ENCODE results near the gene ECHS1.

ECHS1 gene

DNA sequence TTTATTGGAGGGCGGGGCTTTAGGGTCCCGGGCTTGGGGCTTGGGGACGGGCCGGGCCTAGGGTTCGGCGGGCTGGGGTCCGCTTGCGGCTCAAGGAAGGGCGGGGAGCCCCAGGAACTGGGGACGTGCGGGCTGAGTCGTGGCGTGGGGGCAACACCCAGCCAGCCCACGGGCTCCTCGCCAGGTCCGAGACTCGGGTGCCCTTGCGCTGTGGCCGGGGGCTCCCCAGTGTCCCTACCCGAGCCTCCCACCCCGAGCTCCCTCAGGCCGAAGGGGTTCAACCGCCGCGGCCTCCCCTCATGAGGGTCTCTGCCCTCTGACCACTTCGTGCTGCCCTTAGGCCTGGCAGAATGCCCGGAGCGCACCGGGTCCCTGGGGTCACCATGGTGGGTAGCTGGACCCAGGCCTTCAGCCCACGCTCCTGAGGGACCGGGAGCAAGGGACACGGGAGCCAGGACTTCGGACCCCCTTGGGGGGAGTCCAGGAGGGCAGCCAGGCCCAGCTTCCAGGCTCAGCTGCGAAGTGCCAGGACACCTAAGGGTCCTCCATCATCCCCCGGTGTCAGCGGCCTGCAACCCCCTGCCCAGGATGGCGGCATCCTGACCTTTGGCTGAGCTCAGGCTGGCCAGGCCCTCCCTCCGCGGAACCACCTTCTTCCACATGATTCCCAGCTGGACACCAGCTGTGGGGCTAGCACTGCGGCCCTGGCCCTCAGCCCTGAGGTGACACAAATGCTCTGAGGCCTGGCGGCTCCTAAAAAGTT is 14.8 kb downstream of the ECHS1 start:
- no peaks in the 10 kb centered on the region for H3K4me1 Mint-ChIP-seq
- no peak overlapping the region for H3K27ac Mint-ChIP-seq
- peak overlapping the region; percentile 15 for H3K4me3 Mint-ChIP-seq
- no peaks in the 10 kb centered on the region for H3K9me3 Mint-ChIP-seq
- H3K36me3 Mint-ChIP-seq: no peaks in the 10 kb centered on the region
- H3K27me3 Mint-ChIP-seq: no peaks in the 10 kb centered on the region

DNA sequence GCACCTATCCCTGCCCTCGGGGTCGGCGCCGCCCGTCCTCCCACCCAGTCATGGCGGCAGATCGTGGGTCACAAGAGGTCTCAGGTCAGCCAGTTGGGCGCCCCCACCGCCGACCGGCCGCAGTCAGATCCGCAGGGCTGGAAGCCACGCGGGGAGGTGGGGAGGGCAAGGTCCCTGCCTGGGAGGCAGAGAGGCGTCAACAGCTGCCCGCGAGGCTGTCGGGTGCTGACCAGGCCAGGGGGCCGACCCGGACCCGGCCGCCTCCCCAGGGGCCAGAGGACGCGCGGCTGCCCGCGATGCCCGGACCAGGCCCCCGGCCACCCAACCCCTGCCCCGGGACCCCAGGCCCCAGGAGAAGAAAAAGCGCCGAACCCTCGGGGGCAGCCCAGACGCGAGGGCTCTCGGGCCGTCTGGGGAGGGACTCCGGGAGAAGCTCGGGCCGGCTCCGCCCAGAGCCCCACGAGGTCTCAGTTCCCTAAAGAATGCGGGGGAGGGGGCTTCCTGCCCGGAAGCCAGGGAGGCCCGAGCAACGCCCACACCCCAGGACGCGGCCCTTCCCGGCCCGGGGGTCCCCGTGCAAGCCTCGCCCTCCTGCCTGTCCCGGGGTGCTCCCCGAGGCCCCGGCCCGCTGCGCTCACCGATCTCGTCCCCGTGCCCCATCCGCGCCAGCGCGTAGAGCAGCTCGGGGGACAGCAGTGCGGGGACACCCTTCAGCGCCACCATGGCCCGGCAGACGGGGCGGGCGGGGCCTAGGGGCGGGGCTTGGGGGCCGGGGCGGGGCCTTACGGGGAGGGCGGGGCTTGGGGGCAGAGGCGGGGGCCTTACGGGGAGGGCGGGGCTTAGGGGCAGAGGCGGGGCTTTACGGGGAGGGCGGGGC is 15.6 kb downstream of the ECHS1 start, which contains the start of gene FUOM:
Gene FUOM, minus strand, starts transcription at position 735 of the 877 bp plus-strand sequence. Its CDS starts 12 bp downstream, at position 723.
- Mint-ChIP-seq H3K4me3 (peak within 1 kb of the TSS; percentile 85), H3K4me1 (no peaks in the 10 kb centered on the region), H3K27ac (peak within 1 kb of the TSS; percentile 8), H3K9me3 (no peaks in the 10 kb centered on the region), H3K36me3 (no peaks in the 10 kb centered on the region), H3K27me3 (no peaks in the 10 kb centered on the region)

DNA sequence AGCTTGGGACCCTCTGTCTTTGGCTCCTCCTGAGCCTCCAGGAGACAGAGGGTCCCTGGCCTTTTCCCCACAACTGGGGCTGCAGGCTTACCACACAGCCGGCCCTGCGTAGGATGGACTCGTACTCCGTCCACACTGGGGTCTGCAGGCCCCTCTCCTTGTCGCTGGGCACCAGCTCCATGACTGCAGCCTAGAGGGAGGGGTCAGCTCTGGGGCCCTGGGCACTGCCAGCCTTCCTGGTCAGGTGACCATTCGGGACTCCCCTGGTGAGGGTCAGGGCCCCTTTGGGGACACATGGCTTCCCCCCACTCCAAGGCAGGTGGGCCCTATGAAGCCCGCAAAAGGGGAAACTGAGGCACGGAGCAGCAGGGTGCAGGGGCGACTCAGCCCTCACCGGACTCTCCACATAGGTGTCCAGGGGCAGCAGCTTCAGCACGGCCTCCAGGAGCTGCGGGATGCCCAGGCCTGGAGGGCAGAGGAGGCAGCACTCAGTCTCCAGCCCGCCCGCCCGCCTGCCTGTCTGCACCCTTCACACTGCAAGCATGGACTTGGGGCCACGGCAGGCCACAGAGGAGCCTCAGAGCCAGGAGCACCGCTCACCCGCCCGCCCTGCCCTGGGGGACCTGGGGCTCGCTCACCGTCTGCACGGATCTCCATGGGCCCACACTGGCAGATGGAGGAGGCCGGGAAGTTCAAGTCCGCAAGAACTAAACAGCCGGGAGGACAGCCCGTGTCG is 16.4 kb downstream of the ECHS1 start:
- no peaks in the 10 kb centered on the region for H3K4me1 Mint-ChIP-seq
- no peaks in the 10 kb centered on the region for H3K27me3 Mint-ChIP-seq
- no peaks in the 10 kb centered on the region for H3K36me3 Mint-ChIP-seq
- H3K4me3 Mint-ChIP-seq: peak overlapping the region; percentile 85
- no peaks in the 10 kb centered on the region for H3K9me3 Mint-ChIP-seq
- peak overlapping the region; percentile 8 for H3K27ac Mint-ChIP-seq

DNA sequence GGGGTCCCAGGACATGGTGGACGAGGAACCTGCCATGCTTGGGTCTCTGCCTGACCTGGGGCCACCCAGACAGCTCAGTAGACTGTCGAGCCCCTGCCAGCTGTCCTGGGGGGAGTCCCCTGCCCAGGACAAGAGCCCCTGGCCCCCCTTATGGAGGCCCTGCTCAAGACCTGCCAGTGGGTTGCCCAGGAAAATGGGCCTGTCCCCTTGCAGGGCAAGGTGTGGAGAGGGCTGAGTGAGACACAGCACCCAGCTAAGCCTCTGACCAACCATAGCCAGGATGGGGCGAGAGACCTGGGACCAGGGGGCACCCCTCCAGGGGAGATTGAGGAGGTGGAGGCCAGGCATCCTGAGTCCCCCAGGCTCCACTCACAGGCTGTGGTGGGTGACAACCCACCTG is 17.2 kb downstream of the ECHS1 start:
- Mint-ChIP-seq H3K27me3 (no peaks in the 10 kb centered on the region), H3K36me3 (no peaks in the 10 kb centered on the region), H3K9me3 (no peaks in the 10 kb centered on the region), H3K4me1 (no peaks in the 10 kb centered on the region), H3K4me3 (peak overlapping the region; percentile 60), H3K27ac (no peak overlapping the region)

DNA sequence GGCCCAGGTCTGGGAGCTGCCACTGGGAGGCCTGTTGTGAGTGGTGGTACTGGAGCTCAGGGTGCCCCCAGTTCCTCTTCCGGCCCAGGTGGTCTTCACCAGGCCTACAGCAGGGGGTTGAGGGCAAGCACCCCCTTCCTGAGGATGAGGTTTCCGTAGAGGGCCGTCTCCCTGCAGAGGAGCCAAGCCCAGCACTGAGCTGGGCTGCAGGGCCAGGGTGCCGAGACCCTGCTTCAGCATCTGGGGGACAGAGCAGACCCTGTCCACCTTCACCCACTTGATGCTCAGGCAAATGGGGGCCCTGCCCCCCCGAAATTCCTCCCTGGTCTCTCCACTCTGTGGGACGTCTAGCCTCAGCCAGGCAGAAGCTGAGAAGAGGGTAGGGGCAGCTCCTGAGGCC is 17.9 kb downstream of the ECHS1 start:
- no peaks in the 10 kb centered on the region for H3K9me3 Mint-ChIP-seq
- no peaks in the 10 kb centered on the region for H3K4me1 Mint-ChIP-seq
- no peaks in the 10 kb centered on the region for H3K27me3 Mint-ChIP-seq
- H3K4me3 Mint-ChIP-seq: no peak overlapping the region
- H3K27ac Mint-ChIP-seq: no peak overlapping the region
- H3K36me3 Mint-ChIP-seq: no peaks in the 10 kb centered on the region

DNA sequence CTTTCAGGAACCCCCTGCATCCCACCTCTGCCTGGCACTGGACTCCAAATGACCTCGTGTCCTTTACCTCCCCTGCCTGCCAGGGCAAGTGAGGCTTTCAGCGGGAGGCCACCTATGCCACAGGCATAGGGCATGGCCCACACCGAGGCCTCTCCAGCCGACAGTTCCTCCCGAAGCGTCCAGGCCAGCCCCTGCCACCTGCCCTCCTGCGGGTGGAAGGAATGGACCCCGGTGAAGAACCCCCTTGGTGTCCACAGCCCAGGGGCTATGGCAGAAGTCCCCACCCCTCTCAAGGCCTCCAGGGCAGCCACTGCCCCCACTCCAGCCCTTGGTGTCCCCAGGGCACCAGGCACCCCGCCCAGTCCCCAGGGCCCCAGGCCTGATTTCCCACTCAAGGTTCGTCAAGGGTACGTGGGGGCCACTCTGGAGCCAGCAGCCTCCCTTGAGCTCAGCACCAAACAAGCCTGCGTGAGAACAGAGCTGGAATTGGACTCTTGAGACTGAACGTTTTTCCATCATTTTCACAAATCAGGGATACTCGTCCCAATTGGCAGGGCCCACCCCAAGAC is 18.4 kb downstream of the ECHS1 start:
- Mint-ChIP-seq H3K27ac (no peak overlapping the region), H3K27me3 (no peaks in the 10 kb centered on the region), H3K4me3 (no peak overlapping the region), H3K9me3 (no peaks in the 10 kb centered on the region), H3K4me1 (no peaks in the 10 kb centered on the region), H3K36me3 (no peaks in the 10 kb centered on the region)

DNA sequence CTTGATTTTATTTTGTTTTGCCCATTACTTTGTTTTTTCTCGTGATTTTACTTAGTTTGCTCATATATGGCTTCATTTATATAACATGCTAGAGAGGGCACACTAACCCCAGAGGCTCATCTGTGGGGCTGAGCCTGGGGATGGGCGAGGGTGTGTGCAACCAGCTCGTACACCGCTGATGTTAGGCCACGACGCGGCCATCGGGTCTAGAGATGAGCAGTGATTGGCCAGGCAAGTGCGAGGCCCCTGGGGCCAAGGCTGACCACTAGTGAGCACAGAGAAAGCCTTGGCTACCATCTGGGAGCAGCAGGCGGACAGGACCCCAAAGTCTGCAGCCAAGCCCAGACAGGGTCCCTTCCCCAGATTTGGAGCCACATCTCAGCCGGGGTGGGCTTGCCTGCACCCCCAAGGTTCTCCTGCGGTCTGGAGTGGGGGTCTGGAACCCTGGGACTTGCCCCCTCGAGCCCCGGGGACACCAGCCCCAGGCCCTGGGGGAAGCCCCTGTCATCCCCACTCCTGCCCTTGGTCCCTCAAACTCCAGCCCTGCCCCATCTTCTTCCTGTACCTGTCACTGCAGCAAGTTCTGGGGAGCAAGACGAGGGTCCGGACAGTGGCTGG is 19.1 kb downstream of the ECHS1 start:
- Mint-ChIP-seq H3K27ac (no peak overlapping the region), H3K27me3 (no peaks in the 10 kb centered on the region), H3K4me3 (no peak overlapping the region), H3K9me3 (no peaks in the 10 kb centered on the region), H3K4me1 (no peaks in the 10 kb centered on the region), H3K36me3 (no peaks in the 10 kb centered on the region)

DNA sequence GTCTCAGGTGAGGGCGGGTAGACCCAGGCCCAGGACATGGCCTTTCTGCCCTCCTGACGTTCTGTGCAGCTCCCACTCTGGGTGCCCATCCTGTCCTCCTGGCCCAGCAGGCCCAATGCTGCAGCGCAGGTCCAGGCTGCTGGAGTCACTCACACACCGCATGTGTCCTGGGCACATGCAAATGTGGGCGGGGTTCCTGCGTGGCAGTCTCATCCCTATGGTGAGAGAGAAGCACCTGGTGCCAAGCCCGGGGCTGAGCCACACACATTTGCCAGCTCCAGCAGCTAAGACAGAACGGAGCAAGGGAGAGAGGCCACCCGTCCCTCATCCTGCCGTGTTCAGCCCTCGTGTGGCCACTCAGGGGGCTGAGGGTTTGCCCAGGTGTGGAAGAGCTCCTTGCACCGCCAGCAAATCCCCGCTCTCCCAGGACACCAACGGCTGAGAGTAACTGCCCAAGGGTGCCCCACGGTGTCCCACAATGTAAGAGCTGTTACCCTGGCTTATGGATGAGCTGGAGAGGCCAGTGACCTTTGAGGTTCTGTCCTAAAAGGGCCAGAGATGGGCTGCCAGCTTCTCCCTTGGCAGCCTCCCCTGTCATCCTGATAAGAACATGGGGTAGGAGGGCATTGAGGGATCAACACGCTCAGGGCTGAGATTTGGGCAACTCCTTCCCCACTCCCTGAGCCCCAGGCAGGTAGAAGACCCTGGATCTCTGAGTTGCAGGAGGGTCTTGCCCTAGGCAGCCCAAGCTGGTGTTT is 19.8 kb downstream of the ECHS1 start:
- H3K27me3 Mint-ChIP-seq: no peaks in the 10 kb centered on the region
- no peaks in the 10 kb centered on the region for H3K9me3 Mint-ChIP-seq
- H3K4me3 Mint-ChIP-seq: no peak overlapping the region
- no peaks in the 10 kb centered on the region for H3K36me3 Mint-ChIP-seq
- H3K4me1 Mint-ChIP-seq: no peaks in the 10 kb centered on the region
- H3K27ac Mint-ChIP-seq: no peak overlapping the region

DNA sequence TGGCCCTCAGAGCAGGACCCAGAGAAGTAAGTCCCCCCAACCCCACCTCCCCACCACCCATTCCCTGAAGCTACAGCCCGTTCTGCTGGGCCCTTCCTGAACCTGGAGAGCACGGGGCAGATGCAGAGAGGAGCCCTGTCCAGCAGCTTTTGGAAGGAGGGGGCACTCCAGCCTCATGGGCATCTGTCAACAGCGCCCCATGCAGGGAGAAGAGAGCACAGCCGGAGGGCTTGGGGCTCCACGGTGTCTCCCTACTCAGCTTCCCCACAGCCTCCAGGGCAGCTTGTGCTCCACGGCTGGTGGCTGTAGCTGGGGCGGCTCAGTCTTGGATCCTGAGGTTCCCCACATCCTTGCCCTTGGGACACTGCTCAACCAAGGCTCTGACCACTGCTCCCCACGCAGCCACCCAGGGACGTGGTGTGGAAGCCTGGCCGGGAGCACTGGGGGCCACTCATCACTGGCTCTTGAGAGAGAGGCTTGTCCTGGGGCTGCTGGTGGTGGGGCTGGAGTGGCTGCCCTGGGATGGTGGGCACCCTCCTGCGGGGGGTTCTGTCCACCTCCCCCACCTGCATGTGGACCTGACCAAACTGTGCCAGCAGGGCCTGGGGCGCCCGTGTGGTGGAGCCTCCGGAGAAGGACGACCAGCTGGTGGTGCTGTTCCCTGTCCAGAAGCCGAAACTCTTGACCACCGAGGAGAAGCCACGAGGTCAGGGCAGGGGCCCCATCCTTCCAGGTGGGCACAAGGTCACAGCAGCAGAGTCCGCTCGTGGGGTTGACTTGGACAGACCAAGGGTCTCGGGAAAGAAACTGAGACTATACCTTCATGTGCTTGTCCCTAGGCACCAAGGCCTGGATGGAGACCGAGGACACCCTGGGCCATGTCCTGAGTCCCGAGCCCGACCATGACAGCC is 21.5 kb downstream of the ECHS1 start:
- Mint-ChIP-seq H3K36me3 (no peaks in the 10 kb centered on the region), H3K27me3 (no peaks in the 10 kb centered on the region), H3K4me3 (no peak overlapping the region), H3K9me3 (no peaks in the 10 kb centered on the region), H3K27ac (no peak overlapping the region), H3K4me1 (no peaks in the 10 kb centered on the region)

DNA sequence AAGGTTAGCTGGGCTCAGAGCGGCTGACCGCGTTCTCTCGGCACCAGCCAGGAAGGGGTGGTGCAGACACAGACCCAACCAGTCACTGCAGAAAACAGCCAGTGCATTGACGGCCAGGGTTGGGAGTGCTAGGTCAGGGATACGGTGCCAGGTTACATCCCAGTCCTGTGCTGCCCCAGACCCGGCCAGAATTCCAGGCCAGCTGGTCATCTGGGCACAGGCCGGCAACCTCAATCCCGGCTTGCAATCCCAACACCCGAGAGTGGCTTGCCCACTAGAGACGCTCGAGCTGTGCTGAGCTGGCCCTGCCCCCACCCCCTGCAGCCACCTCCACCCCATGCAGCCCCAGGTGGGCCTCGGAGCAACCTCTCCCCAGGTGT is 22.2 kb downstream of the ECHS1 start:
- Mint-ChIP-seq H3K36me3 (no peaks in the 10 kb centered on the region), H3K9me3 (no peaks in the 10 kb centered on the region), H3K4me1 (no peaks in the 10 kb centered on the region), H3K27me3 (peaks cover under 1% of the 10 kb centered on the region), H3K27ac (no peak overlapping the region), H3K4me3 (no peak overlapping the region)

DNA sequence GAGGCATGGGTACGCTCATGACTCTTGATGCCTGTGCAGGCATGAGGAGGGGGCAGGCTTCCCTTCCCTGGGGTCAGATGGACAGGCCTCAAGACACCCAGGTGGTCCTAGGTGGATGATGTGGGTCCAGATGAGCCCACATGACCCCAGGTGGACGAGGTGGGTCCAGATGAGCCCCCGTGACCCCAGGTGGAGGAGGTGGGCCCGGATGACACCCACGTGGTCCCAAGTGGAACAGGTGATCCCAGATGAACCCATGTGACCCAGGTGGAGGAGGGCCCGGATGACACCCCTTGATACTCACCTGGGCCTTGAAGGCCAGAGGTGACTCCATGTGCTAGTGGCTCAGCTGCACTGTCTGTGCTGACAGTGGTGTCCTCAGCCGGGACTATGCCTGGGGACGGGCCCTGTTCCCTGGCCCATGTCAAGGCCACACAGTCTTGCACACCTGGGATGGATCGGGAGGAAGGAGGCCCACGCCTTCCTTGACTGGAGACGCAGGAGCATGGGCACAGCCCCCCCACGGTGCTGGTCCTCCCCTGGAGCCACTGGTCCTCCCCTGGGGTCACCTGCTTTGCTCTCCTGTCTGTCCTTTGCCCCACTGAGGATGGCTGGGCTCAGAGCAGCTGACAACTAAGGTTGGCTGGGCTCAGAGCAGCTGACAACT is 22.7 kb downstream of the ECHS1 start:
- Mint-ChIP-seq H3K27me3 (peaks cover 2% of the 10 kb centered on the region), H3K9me3 (no peaks in the 10 kb centered on the region), H3K27ac (no peak overlapping the region), H3K36me3 (no peaks in the 10 kb centered on the region), H3K4me1 (no peaks in the 10 kb centered on the region), H3K4me3 (no peak overlapping the region)

DNA sequence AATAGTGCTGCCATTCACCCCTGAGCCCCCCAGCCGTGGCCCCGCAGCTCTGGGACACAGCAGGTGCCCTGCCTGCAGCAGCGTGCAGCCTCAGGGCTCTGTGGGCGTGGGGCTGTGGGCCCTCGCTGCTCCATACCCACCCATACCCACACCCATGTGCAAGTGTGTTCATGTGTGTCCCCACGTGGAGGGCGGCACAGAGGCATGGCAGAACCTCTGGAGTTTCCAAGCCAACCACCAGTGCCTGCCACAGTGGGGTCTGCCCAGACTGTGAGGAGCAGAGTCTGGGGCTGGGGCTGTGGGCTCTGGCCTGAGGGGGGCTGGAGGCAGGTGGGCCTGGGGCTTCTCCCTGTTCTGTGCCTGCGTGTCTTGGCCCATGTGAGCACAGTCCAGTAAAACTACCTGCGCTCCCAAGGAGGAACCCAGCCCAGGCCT is 23.6 kb downstream of the ECHS1 start:
- Mint-ChIP-seq H3K27me3 (peaks cover 7% of the 10 kb centered on the region), H3K36me3 (no peaks in the 10 kb centered on the region), H3K27ac (no peak overlapping the region), H3K4me3 (no peak overlapping the region), H3K4me1 (no peaks in the 10 kb centered on the region), H3K9me3 (no peaks in the 10 kb centered on the region)

DNA sequence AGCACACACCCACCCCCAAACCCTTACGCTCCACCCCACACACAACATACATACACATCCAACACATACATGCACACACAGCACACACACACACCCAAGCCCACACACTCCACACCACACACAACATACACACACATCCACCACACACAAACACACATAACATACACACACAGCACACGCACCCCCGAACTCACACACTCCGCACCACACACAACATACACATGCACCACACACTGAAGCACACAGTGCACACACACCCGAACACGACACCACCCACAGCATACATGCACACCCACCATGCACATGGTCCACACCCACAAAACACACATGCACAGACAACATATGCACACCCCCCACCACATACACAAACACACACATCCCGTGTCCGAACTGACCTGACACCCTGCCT is 24.0 kb downstream of the ECHS1 start:
- Mint-ChIP-seq H3K36me3 (no peaks in the 10 kb centered on the region), H3K27ac (no peak overlapping the region), H3K4me1 (no peaks in the 10 kb centered on the region), H3K9me3 (no peaks in the 10 kb centered on the region), H3K27me3 (peaks cover 8% of the 10 kb centered on the region), H3K4me3 (no peak overlapping the region)
